Stomach (tissue), 9 donors: ENCODE results near the gene TPPP. TPM values are rescaled to one million over a fixed set of nuclear protein-coding genes. Genes with fewer than 3 reads are reported as not detected.

Source experiments
- DNase-seq, 2 donors: peaks; one replicate each; pipeline versions ENCODE4 v3.0.0 to v3.0.0-alpha.2; 2013 to 2019
- H3K27ac ChIP-seq, 5 donors: fragments of 200-600 bp in 4 of 5; sonication (generic) in 4 of 5; one replicate each; pipeline ENCODE4 v1.5.1; 2013 to 2019; ENCODE audit warnings: mild to moderate bottlenecking in 1 of 5, moderate library complexity in 1 of 5
- H3K27me3 ChIP-seq, 3 donors: fragments of 200-600 bp; sonication (generic); one replicate each; pipeline ENCODE4 v1.5.1; 2017 to 2019; ENCODE audit warnings: mixed run types in 1 of 3
- H3K36me3 ChIP-seq, 4 donors: fragments of 200-600 bp; sonication (generic); 1 replicate in 3 of 4; 2 replicates in 1 of 4; pipeline ENCODE4 v1.5.1; 2016 to 2019
- H3K4me1 ChIP-seq, 4 donors: fragments of 200-600 bp; sonication (generic); one replicate each; pipeline ENCODE4 v1.5.1; 2016 to 2019
- H3K4me3 ChIP-seq, 4 donors: fragments of 200-600 bp; sonication (generic) in 3 of 4; one replicate each; pipeline ENCODE4 v1.5.1; 2016 to 2019; ENCODE audit warnings: mild to moderate bottlenecking in 1 of 4
- H3K9me3 ChIP-seq, 4 donors: fragments of 200-600 bp; sonication (generic); one replicate each; pipeline ENCODE4 v1.5.1; 2016 to 2019
- CTCF ChIP-seq, 7 experiments: fragments of 450-650 bp in 4 of 7; fragments of 200-600 bp in 3 of 7; sonication (generic) in 3 of 7; IDR thresholded peaks; one replicate each; pipeline ENCODE4 v1.5.1; 2016 to 2019; ENCODE audit warnings: antibody characterized with exemption in 7 of 7, control low read depth in 2 of 7, mild to moderate bottlenecking in 1 of 7
- EP300 ChIP-seq: sonication (generic); formaldehyde crosslinking; IDR thresholded peaks from one replicate; pipeline ENCODE4 v1.6.1; 2017; ENCODE audit warnings: antibody characterized with exemption
- POLR2A ChIP-seq, 4 donors: fragments of 450-650 bp; IDR thresholded peaks; one replicate each; pipeline ENCODE4 v1.6.1; 2016; ENCODE audit warnings: antibody characterized with exemption in 4 of 4, control low read depth in 2 of 4, mild to moderate bottlenecking in 1 of 4, moderate library complexity in 1 of 4
- POLR2AphosphoS5 ChIP-seq, 3 donors: sonication (generic); formaldehyde crosslinking; IDR thresholded peaks; one replicate each; pipeline ENCODE4 v1.6.1; 2016; ENCODE audit warnings: antibody characterized with exemption in 3 of 3
- WGBS, 5 donors: extraction: QIAGEN DNeasy Blood & Tissue Kit in 3 of 5; methylation state at CpG; one replicate each; pipeline versions ENCODE4 v1.1.5 to v1.1.7; 2013 to 2018; 5-methylcytosine and 5-hydroxymethylcytosine counted together
- intact Hi-C: fragments of 100-400 bp; cut with DNase I; formaldehyde crosslinking; loops from one replicate; pipeline ENCODE4 v1.15.1; 2023; ENCODE audit warnings: low total_unique reads
- polyA plus RNA-seq, 3 donors: library from polyadenylated mRNA; stranded (reverse); fragments of 200-250 nt; gene quantifications; one replicate each; pipeline ENCODE4 v1.2.3, GENCODE V29; 2013
- total RNA-seq, 5 donors: library from RNA; depleted of rRNA; stranded (reverse); fragments of >200 nt; gene quantifications; one replicate each; pipeline versions ENCODE4 v1.1.0 to v1.2.3, GENCODE V29; 2014 to 2016
- donor health status: healthy with polysubstance abuse.
- donor health status: Bipolar disorder and iron deficiency.
- donor health status: healthy.

TPPP gene
- total and polyA plus RNA-seq, 8 donors = 1.2 to 11.0 (median 2.7) TPM

DNA sequence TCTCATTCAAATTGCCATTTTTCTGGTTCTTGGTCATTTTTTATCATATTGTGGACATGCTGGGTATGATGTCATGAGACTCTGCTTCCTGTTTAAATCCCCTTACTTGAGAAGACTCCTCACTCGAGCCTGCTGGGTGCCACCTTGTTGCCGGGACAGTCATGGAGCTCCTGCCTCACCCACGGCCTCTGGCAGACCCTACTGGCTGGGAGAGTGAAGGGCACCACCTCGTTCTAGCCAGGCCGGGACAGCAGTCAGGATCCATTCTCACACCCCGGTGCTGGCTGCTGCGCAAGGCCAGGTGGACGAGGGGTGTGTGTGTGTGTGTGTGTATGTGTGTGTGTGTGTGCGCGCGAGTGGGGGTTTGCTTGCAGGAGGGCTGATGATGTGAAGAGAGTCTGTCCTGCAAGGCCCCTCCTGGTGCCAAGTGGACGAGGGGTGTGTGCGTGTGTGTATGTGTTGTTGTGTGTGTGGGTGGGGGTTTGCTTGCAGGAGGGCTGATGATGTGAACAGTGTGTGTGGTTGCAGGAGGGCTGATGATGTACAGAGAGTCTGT lies 76.6 kb downstream of the TPPP start:
- DNase-seq = no peak
- no peaks in the 10 kb centered on the region for H3K27me3 ChIP-seq
- TF ChIP-seq CTCF (IDR thresholded peaks at IDR 0.05) = no peak
- TF ChIP-seq POLR2AphosphoS5 (IDR thresholded peaks at IDR 0.05) = no peak
- no peak for TF ChIP-seq EP300
- no peak for TF ChIP-seq POLR2A (IDR thresholded peaks at IDR 0.05)
- intact Hi-C loops = no loop called here
- no peak overlapping the region for H3K4me3 ChIP-seq
- peaks cover 13 to 45% (median 28%) of the 10 kb centered on the region in 4 donors for H3K36me3 ChIP-seq
- no peaks in the 10 kb centered on the region for H3K9me3 ChIP-seq
- H3K27ac ChIP-seq = no peak overlapping the region
- H3K4me1 ChIP-seq = peaks cover 3 to 18% (median 11%) of the 10 kb centered on the region in 4 donors
- 72 to 88% (median 79%) methylated on average over 13 of the region's 13 CpGs for WGBS, 5 donors

GRCh38 chr5:612498-613424 lies 80.4 kb downstream of the TPPP start:
- Histone ChIP-seq H3K27ac (peak overlapping the region; percentile 5 to 83 (median 68)), H3K27me3 (peaks cover 0 to 13% (median 0%) of the 10 kb centered on the region in 3 donors), H3K36me3 (peaks cover 0 to 13% (median 0%) of the 10 kb centered on the region in 4 donors), H3K4me1 (peaks cover 3 to 28% (median 21%) of the 10 kb centered on the region in 4 donors), H3K4me3 (peak overlapping the region; percentile 77 to 96 (median 92)), H3K9me3 (no peaks in the 10 kb centered on the region)
- WGBS, 5 donors = 13 to 39% (median 17%) methylated on average over 15 to 49 of the region's 49 CpGs
- DNase-seq = peak in 1 of 2 donors; percentile 20
- intact Hi-C loops = no loop called here
- no peak for TF ChIP-seq CTCF (IDR thresholded peaks at IDR 0.05)
- TF ChIP-seq EP300 = no peak
- no peak for TF ChIP-seq POLR2A (IDR thresholded peaks at IDR 0.05)
- TF ChIP-seq POLR2AphosphoS5 (IDR thresholded peaks at IDR 0.05) = no peak

DNA sequence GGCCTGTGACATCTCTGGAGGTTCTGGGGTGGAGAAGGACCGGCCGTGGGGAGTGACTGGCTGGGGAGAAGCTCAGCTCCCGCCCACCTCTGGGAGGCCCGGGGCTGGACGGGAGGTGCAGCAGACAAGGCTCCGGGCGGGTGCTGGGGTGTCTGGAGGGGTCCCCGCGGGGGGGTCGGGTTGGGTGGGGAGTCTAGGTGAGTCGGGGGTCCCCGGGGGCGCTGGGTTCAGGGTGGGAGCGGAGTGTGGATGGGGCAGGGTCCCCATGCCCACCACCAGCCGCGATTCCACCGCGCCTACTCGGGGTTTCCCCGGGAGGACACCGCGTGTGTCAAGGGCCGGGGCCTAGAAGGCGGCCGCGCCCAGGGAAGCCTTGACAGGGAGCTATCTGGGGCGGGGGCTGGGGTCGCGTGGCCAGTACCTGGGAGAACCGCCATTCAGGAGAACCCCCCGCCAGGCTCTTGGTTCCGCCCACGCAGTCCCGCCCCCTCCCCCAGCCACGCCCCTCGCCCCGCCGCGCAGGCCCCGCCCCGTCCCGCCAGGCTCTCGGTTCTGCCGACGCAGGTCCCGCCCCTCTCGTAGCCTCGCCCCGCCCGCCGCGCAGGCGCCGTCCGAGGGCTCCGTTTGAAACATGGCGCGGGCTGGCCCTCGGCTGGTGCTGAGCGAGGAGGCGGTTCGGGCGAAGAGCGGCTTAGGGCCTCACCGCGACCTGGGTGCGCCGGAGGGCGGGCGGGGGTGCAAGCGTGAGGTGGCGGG lies 81.2 kb downstream of the TPPP start, which contains the start of gene CEP72:
CEP72 (plus strand) TSS at position 610 of the 756 bp plus-strand sequence; CDS start at position 632, 22 bp downstream.
- Histone ChIP-seq H3K36me3 (peaks cover 0 to 5% (median 0%) of the 10 kb centered on the region in 4 donors), H3K4me3 (peak within 1 kb of the TSS; percentile 77 to 96 (median 92)), H3K27ac (peak within 1 kb of the TSS; percentile 53 to 83 (median 68)), H3K9me3 (no peaks in the 10 kb centered on the region), H3K4me1 (peaks cover 3 to 37% (median 25%) of the 10 kb centered on the region in 4 donors), H3K27me3 (peaks cover 0 to 20% (median 0%) of the 10 kb centered on the region in 3 donors)
- TF ChIP-seq POLR2AphosphoS5 (IDR thresholded peaks at IDR 0.05) (peak; percentile 9 to 58 (median 55)), EP300 (no peak), CTCF (IDR thresholded peaks at IDR 0.05) (no peak), POLR2A (IDR thresholded peaks at IDR 0.05) (no peak)
- peak; percentile 92 to 97 for DNase-seq
- WGBS, 5 donors = 0 to 1% (median 0%) methylated on average over 11 to 72 of the region's 72 CpGs
- intact Hi-C loops = no loop called here
